Measurements from ENCODE around the gene ITK. TPM values are rescaled to one million over a fixed set of nuclear protein-coding genes. Genes with fewer than 3 reads are reported as not detected.

ITK gene
- total and polyA plus RNA-seq, 10 donors: 5.6 to 81.1 (median 39.9) TPM

DNA sequence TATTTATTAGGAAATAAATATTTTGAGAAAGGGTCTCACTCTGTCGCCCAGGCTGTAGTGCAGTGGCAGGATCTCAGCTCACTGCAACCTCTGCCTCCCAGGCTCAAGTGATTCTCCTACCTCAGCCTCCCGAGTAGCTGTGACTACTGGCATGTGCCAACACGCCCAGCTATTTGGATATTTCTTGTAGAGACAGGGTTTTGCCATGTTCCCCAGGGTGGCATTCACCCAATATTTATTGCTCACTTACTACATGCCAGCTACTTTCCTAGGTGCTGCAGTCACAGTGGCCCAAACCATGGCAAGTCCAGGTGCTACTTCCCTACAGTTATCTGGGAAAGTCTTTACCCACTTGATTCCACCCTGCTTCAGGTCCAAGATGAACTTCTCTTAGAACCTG lies 29.6 kb upstream of the ITK start:
- WGBS, 5 donors: 87 to 91% (median 89%) methylated on average over 3 of the region's 3 CpGs
- no peak overlapping the region for H3K4me3 ChIP-seq
- H3K36me3 ChIP-seq: no peaks in the 10 kb centered on the region
- H3K27me3 ChIP-seq (replicated peaks in 1 of 7): no peaks in the 10 kb centered on the region
- TF ChIP-seq POLR2A (IDR thresholded peaks at IDR 0.05): no peak
- TF ChIP-seq, protein P1, sequence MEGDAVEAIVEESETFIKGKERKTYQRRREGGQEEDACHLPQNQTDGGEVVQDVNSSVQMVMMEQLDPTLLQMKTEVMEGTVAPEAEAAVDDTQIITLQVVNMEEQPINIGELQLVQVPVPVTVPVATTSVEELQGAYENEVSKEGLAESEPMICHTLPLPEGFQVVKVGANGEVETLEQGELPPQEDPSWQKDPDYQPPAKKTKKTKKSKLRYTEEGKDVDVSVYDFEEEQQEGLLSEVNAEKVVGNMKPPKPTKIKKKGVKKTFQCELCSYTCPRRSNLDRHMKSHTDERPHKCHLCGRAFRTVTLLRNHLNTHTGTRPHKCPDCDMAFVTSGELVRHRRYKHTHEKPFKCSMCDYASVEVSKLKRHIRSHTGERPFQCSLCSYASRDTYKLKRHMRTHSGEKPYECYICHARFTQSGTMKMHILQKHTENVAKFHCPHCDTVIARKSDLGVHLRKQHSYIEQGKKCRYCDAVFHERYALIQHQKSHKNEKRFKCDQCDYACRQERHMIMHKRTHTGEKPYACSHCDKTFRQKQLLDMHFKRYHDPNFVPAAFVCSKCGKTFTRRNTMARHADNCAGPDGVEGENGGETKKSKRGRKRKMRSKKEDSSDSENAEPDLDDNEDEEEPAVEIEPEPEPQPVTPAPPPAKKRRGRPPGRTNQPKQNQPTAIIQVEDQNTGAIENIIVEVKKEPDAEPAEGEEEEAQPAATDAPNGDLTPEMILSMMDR (IDR thresholded peaks at IDR 0.05 in 8 of 11, conservative IDR thresholded peaks at IDR 0.05 in 3 of 11): no peak
- TF ChIP-seq POLR2AphosphoS5 (IDR thresholded peaks at IDR 0.05): no peak
- H3K4me1 ChIP-seq: peaks cover 0 to 10% (median 6%) of the 10 kb centered on the region in 6 donors
- DNase-seq: no peak
- H3K9me3 ChIP-seq: no peaks in the 10 kb centered on the region
- intact Hi-C loops (cut with DNase I; ENCODE audit: low total_unique reads): loop anchor here (5.0 kb wide), 1 partner anchor 161 kb away; no protein-coding TSS in a partner anchor
- no peak overlapping the region for H3K27ac ChIP-seq

DNA sequence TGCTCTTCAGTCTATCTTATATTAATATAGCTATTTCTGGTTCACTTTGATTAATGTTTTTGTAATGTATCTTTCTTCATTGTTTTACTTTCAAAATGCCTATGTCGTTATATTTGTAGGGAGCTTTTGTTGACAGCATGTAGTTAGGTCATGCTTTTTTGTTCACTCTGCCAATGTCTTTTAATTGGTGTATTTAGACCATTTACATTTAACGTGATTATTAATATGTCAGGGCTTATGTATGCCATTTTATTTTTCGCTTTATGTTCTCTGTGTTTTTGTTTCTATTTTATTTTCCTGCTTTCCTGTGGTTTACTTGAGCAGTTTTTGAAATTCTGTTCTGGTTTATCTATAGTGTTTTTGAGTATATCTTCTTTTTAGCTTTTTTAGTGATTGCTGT lies 25.3 kb upstream of the ITK start:
- Histone ChIP-seq H3K36me3 (no peaks in the 10 kb centered on the region), H3K27me3 (replicated peaks in 1 of 7) (no peaks in the 10 kb centered on the region), H3K9me3 (no peaks in the 10 kb centered on the region), H3K4me1 (no peaks in the 10 kb centered on the region), H3K4me3 (no peak overlapping the region), H3K27ac (peak overlapping the region in 5 of 8 donors; percentile 2 to 47 (median 13))
- TF ChIP-seq POLR2AphosphoS5 (IDR thresholded peaks at IDR 0.05) (no peak), POLR2A (IDR thresholded peaks at IDR 0.05) (no peak)
- TF ChIP-seq, protein P1 (IDR thresholded peaks at IDR 0.05 in 8 of 11, conservative IDR thresholded peaks at IDR 0.05 in 3 of 11): no peak
- WGBS, 5 donors: 75 to 86% (median 84%) methylated on average over 3 of the region's 3 CpGs
- DNase-seq: no peak
- intact Hi-C loops (cut with DNase I; ENCODE audit: low total_unique reads): no loop called here

DNA sequence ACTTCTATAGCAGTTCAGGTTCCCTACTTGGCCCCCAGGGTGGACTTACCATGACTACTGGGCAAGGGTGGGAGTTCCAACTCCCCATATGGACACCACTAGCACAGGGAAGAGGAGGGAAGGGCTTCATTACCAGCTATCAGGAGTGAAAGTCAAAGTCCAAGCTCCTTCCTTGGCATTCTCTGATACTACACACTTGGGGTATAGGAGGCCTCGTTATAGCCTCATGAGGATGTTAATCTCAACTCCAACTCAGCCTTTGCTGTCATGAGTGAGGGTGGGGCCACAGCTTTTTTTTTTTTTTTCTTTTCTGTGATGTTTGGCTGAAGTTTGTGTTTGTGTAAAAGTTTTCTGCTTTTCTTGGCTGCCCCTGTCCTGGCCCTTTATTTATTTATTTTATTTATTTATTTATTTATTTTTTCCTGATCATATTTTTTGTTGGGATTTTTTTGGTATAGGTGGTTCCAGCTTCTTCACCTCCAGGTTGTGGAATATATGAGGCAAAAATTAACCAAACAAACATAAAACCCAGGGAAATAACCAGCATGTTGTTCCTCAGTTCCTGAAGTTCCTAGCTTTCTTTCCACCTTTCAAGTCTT lies 23.2 kb upstream of the ITK start:
- no peak overlapping the region for H3K4me3 ChIP-seq
- no peaks in the 10 kb centered on the region for H3K27me3 ChIP-seq (replicated peaks in 1 of 7)
- no peaks in the 10 kb centered on the region for H3K9me3 ChIP-seq
- H3K27ac ChIP-seq: no peak overlapping the region
- no peaks in the 10 kb centered on the region for H3K4me1 ChIP-seq
- H3K36me3 ChIP-seq: no peaks in the 10 kb centered on the region
- no peak for DNase-seq
- 90 to 97% (median 93%) methylated on average over 1 of the region's 1 CpG for WGBS, 5 donors
- intact Hi-C loops (cut with DNase I; ENCODE audit: low total_unique reads): no loop called here
- TF ChIP-seq POLR2AphosphoS5 (IDR thresholded peaks at IDR 0.05): no peak
- no peak for TF ChIP-seq POLR2A (IDR thresholded peaks at IDR 0.05)
- TF ChIP-seq, protein P1 (IDR thresholded peaks at IDR 0.05 in 8 of 11, conservative IDR thresholded peaks at IDR 0.05 in 3 of 11): no peak

DNA sequence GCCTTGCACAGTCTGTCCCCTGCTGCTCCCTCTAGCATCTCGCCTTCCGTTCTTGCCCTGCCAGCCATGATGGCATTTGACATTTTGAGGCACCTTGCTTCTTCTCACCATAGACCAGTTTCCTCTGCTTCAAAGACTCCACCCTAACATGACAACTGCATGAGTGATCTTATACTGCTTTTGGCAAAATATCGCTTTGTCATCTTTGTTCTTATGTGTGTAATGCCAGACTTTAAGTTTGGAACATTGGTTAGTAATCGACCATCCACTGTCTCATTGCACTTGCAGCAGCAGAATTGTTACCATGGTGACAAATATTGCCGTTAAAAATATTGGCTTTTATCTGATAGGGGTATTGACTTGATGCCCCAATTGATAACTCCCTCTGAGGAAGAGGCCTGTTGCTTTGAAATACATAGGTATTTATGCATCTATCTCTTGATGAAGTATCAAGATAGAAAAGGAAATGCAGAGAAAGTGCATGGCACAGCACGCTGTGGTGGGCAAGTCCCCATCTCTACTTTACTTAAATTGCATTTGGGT lies 21.4 kb upstream of the ITK start:
- Histone ChIP-seq H3K36me3 (no peaks in the 10 kb centered on the region), H3K9me3 (no peaks in the 10 kb centered on the region), H3K4me3 (no peak overlapping the region), H3K27me3 (replicated peaks in 1 of 7) (no peaks in the 10 kb centered on the region), H3K4me1 (no peaks in the 10 kb centered on the region), H3K27ac (peak overlapping the region in 4 of 8 donors; percentile 14 to 29 (median 22))
- no peak for TF ChIP-seq POLR2AphosphoS5 (IDR thresholded peaks at IDR 0.05)
- TF ChIP-seq, protein P1 (IDR thresholded peaks at IDR 0.05 in 8 of 11, conservative IDR thresholded peaks at IDR 0.05 in 3 of 11): no peak
- TF ChIP-seq POLR2A (IDR thresholded peaks at IDR 0.05): no peak
- DNase-seq: no peak
- intact Hi-C loops (cut with DNase I; ENCODE audit: low total_unique reads): no loop called here
- 79 to 86% (median 83%) methylated on average over 6 of the region's 6 CpGs for WGBS, 5 donors

All from spleen (tissue), 11 donors.